ENCODE data around the gene IQGAP3.
"Not testable (repeated sequence)": the region's sequence is repeated elsewhere in the genome, so short reads cannot be mapped to it uniquely, and the experiment has no call there.

GRCh38 chr1:156610072-156610471, 37.7 kb upstream of the IQGAP3 start:
- TF ChIP-seq CTCF (conservative IDR thresholded peaks at IDR 0.05 in 1 of 2, IDR thresholded peaks at IDR 0.05 in 1 of 2; ENCODE audit: low read depth in 1 of 2, low read length in 2 of 2); EZH2 (IDR thresholded peaks at IDR 0.05; ENCODE audit: low read length, missing control alignments): not testable (repeated sequence)
